SW 1271 (cell line): ENCODE results near the gene PACSIN1.

Experiments used
- DNase-seq, 2 experiments: peaks; one replicate each; lab custom pipeline; 2025; lab: John Stamatoyannopoulos, UW

The PACSIN1 gene

DNA sequence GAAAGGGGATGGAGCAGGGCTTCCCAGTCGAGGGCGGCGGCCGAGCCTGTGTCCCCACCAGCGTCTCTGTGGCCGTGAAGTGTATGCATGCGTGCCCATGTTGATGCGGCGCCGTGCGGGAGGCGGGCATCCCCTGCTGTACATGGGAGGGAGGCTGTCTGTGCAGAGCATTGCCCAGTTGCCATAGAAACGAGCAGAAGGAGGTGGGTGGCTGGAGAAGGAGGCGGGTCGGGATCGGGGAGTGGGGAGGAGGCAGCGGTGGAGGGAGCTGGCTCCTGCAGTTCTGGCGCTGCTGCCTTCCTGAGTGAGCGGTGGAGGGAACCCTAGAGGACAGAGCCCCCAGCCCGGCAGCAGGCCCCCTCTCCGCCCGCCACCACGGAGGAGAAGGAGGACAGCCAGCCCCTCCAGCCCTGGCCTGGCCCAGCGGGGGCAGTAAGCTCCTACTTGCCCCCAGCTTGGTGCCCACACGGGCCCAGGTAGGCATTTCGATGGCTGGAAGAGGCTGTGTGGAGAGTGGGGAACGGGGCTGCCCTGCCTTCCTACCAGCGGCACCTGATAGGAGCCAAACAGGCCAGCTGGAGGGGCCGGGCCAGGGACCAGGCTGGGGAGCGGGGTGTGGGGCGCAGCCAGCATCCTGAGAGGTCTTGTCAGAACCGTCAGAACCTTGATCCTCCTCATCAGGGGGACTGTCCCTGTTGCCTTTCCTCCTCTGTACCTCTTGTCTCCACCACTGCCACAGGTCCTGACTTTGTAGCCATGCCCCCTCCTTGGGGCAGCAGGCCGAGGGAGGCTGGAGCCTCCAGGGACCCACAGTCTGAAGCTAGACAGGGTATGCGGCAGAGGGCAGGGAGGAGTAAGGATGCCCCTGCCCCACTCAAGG lies 49.0 kb downstream of the PACSIN1 start:
- DNase-seq, result no peak

DNA sequence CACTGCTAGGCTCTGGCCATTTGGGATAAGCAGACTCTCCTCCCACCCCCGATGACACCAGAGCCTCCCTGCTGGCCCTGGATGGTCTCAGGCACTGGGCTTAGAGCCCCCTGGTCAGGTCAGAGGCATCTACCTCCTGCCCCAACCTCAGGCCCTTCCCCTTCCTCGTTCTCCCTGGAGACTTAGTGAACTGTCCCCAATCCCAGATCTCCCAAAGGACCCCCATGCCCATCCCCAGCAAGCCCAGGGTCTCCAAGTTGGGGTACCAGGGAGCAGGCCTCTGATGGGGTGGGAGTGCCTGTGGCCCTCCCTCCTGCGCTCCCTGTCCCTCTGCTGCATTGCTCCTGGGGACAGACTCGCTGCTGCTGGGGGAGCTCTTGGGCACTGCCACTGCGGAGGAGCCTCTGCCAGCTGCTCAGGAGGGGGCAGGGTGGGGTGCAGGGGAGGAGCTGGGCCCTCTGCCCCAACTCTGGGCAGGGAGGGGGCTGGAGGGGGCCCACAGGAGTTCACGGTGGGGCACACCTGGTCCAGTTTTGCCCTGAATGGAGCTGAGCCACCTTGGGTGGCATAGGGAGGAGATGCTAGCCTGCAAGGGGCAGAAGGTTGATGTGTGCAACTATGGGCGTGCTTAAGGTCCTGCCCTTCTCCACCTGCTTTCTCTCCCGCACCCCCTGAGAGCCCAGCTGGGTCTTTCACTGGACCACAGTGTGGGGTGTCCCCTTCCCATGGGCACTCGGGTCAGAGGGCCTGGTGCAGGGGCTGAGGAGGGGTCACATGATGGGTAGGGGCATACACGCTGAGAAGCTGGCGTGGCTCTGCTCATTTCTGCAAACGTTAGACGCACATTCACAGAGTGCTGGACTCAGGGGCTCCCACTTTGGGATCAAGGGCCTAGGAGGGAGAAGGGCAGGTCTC lies 49.9 kb downstream of the PACSIN1 start:
- DNase-seq, result no peak

DNA sequence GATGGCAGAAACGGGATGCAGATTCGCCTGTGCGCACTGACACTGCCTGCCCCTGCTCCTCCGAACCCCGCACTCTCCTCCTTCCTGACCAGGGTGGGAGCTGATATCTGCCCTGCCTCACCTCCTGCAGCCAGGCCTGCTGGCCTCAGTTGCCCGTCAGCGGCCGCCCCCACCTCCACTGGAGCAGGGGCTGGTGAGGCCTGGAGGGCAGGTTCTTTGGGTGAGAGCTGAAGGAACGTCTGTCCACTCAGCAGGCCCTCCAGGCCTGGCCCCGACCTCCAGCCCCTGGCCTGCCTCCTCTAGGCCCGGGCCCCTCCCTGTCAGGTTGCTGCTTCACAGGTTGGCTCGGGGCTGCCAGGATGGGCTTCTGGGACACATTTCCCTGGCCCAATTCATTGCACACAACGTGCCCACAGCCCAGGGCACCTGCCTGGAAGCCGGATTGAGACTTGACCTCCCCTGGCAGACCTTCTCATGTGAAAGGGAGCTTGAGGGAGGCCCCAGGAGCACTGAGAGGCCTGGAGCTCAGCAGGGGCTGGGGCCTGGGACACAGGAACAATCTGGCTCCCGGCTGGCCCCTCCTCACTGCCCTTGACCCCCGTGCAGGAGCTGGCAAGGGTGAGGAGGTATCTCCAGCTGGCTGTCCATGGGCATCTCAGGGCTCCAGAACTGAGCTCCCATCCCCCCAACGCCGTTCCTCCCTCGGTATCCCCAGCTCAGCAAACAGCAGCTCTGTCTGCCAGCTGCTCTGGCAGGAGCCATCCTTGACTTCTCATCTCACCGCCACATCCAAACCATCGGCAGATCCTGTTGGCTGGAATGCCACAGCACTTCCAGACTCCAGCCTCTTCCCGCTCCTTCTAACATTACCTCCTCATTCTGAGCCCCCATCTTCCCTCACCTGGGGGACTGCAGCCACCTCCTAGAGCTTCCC lies 50.8 kb downstream of the PACSIN1 start:
- DNase-seq, result no peak

DNA sequence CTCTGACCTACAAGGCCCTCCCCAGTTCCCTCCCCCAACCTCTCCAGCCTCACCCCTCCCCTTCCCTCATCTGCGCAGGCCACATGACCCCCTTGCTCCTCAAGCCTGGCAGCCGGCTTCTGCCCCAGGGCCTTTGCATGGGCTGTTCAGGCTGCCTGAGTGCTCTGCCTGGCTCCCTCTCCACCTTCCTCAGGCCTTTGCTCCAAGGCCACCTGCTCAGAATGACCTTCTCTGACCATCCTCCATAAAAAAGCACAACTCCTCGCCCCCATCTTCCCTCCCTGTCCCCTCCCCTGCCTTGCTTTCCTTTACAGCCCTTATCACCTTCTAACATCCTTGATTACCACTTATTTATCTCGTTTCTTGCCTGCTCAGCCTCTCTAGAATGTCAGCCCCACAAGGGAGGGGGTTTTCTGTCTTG lies 51.6 kb downstream of the PACSIN1 start:
- no peak for DNase-seq

DNA sequence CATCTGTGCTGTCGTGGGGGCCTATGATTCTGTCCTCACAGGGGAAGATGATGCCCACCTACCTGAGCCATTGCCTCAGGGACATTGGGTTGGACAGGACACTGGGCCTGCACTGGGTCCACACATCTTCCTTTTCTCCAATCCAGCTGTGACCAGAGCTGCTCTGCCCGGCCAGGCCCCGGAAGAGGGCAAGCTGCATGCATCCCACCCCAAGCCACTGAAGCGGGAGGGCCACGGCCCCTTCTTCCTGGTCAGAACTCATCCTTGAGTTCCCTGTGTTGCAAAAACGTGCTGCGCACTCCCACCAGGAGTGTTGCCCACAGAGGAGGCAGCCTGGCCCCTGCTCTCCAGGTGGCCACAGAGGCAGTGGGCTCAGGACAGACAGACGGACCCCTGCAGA lies 52.1 kb downstream of the PACSIN1 start:
- DNase-seq, result no peak

DNA sequence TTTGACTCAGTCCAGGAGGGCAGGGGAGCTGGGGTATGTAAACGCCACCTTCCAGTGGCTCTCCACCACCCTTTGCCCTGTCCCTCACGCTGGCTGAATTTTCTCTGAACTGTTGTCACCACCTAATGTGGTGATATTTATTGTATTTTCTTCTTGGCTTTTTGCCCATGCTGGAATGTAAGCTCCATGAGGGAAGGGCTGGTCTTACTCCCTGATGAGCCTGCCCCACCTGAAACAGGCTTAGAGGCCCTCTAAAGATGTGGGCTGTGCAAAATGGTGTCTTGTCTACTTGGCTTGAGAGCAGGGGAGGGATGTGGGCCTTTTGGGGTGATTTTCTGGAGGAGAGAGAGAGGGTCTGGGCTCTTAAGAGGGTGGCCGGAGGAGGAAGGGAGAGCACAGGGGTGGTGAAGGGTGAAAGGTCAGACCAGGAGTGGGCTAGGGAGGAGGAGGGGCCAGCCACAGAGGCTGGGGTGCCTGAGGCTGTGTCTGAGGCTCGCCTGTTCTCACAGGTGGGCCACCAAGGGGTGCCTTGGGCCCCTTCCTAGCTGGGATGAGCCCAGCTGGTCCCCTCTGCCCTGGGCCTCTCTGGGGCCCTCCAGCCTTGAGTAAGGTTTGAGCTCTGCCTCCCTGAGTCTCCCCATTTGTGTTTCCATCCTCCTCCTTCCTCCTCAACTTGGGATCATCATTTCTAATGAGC lies 52.9 kb downstream of the PACSIN1 start:
- no peak for DNase-seq

DNA sequence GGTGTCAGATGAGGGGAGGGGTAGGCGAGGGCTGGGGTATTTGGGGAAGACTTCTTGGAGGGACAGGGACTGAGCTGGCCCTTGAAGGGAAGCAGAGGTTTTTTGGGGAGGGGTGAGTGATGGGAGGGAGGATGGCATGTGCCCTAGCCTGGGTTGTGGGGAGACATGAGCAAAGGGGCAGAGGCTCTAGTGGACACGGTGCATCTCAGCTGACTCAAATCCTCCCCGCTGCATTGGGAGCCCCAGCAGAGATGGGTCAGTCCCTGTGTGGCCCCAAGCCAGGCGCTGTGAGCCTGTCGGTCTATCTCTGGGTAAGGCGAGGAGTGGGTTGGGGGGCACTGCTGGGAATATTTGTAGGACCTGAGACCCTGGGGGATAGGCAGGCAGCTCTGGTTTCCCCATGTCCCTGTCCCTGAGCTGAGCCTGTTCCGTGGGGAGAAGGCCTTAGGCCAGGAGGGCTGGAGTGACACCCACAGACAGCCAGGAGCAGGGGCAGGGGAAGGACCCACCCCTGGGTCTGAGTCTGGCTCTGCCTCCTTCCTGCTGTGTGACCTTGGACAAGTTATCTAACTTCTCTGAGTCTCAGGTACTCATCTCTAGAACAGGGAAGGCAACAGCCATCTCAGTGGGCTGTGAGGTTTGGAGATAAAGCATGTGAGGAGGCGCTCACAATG lies 54.2 kb downstream of the PACSIN1 start:
- no peak for DNase-seq

DNA sequence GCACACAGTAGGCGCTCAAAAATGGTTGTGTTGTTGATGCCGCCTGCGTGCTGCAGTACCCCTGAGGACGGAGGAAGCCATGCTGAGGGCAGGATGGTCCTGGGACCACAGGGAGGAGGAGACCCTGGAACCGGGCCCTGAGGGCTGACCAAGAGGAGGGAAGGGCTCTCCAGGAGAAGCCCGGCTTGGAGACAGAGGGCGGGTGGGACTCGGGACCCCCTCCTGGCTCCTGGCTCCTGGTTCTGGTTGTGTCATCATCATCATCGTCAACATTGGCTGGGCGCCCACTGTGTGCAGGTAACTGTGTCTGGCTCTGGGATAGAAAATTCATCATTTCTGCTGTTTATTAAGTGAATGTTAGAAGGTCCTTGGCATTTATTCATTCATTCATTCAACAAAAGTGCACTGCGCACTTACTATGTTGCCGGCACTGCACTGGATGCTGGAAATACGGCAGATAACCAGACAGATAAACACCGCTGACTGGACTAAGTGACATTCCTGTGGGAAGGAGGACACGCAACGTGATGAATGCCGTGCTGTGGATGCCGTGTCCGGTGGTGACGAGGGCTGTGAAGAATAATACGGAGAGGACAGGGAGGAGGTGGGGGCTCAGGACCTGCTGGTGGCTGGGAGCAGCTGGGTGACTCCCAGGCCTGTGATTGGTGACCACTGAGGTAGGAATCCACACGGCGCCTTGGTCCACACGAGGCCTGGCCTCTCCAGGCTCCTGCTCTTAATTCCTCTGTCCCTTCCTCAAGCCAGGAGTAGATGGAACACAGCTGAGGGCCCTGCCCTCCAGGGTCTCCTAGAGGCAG lies 55.0 kb downstream of the PACSIN1 start:
- no peak for DNase-seq

DNA sequence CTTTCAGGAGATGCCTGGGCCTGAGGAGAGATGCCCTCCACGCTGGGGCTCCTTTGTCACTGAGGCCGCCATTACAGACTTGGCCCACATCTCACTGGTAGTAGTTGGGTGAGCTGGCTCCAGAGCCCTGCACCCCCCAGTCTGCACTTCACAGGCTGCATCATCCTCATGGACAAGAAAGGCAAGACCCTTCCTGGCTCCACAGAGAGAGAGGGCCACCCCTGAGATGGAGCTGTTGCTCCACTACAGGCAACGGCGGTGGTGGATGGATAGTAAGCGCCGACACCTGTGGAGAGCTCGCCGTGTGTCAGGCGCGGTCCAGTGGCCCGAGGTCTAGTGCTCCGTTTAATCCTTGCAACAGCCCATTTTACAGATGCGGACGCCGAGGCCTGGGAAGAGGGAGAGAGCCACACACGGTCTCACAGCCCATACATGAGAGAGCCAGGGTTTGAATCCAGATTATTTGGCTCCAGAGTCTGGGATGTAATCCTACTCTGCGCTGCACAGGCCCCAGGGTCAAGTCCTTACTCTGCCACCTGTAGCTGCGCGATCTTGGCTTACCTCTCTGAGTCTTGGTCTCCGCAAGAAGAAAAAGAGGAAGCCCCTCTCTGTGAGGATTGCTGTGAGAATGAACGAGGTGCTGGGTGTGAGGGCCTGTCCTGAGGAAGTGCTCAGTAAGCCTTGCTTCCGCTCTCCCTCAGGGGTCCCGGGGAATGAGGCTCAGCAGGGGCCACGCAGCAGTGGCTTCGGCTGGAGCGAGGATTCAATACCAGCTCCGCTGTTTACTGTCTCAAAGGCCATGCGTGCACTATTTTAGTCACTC lies 55.8 kb downstream of the PACSIN1 start:
- no peak for DNase-seq

DNA sequence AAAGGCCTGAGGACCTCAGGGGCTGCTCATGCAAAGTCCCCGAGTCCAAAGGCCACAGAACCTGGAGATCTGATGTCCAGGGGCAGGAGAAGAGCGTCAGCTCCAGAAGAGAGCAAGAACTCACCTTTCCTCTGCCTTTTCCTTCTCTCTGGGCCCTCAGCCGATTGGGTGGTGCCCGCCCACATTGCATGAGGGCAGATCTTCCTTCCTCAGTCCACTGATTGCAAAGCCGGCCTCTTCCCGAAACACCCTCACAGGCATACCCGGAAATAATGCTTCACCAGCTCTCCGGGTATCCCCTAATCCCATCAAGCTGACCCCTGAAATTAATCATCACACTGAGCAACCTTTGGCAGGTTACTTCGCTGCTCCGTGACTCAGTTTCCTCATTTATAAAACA lies 56.9 kb downstream of the PACSIN1 start:
- DNase-seq, result no peak

DNA sequence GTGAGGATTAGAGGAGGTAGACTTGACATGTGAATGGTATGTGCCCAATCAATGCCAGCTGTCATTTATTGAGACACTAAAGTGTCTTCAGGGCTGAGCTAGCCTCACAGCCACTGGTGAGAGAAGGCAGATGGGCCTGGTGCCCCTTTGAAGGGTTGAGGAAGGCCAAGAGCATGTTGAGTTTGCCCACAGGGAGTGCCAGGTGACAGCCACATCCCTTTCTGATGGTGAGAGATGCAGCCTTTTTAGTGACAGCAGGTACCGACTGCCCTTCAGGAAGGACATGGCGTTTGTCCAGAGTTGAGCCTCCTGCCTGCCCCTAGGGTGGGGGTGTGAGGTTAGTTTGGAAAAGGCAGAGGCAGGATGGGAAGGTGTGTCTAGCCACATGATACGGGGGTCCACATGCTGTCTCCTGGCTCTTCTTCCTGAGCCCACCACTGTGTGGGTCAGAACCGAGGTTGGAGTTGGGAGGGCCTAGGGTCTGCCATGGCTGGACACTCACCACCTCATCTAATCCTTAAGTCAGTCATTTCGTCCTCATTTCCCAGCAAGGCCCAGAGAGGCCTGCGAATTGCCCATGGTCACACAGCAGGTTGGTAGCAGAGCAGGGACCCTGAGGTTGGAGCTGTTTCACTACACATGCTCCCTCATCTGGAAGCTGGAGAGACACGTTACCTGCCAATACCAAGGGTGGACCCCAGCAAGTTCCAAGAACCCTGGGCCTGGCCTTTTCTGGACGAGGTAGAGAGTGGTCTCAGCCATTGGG lies 57.7 kb downstream of the PACSIN1 start:
- no peak for DNase-seq

DNA sequence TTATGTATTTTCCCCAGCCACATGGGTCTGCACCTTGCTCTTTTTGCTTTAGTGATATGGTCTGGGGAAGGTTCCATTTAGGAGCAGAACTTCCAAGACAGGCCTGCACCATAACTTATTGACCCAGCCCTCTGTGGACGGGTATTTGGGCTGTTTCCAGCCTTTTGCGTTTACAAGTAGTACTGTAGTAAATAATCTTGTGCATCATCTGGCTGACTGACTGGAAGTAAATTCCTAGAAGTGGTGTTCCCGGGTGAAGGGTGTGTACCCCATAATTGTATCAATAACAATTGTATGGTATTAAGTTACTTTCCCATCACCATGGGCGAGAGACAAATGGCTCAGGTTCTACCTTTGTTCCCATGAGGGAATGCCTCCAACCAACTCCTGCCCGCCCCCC lies 58.6 kb downstream of the PACSIN1 start:
- no peak for DNase-seq

DNA sequence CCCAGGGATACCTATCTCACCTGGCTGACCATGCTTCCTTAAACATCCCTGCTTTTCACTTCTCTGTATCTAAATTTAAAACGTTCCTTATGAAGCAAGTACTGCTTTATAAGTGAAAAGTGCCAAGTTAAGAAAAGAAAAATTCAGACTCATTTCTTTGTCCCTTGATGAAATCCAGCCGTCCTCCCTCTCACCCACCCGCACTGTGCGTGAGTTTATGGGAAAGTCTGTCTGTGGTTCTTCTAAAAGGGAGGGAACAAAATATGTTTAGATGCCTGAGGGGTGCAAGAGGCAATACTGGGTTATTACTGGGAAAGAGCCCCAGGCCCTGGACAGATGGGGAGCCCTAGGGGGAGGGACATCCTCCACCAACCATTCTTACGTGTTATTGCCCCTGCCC lies 59.1 kb downstream of the PACSIN1 start:
- no peak for DNase-seq

DNA sequence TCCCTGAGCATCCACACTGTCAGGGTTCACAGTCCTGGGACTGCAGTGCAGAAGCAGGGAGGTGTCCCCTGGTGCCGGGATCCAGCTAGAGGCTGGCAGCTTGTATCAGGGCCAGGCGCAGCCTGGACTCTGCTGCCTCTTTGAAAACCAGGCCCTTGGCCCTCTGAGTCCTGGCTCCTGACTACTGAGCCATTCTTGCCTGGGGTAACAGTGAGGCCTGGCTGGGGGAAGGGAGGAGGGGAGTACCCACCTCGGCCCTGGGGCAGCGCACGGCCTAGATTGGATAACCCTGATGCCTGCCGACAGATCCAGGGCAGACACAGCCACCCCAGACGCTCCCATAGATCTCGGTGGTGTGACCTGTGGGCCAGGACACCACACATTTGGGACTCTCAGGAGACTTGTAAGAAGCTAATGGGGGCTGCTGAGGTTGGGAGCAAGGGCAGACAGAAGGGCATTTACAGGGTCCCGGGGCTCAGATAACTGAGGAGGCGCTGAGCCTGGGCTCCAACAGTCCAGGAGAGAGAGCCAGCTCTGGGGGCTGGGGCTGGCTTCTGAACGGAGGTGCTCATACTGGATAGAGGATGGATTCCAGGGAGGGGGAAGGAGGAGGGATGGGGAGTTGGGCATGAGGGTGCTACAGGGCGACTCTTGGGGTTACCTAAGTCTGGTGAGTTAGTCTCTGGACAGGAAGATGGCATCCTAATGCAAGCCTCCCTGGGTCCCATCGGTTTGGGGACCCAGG lies 59.7 kb downstream of the PACSIN1 start:
- no peak for DNase-seq

DNA sequence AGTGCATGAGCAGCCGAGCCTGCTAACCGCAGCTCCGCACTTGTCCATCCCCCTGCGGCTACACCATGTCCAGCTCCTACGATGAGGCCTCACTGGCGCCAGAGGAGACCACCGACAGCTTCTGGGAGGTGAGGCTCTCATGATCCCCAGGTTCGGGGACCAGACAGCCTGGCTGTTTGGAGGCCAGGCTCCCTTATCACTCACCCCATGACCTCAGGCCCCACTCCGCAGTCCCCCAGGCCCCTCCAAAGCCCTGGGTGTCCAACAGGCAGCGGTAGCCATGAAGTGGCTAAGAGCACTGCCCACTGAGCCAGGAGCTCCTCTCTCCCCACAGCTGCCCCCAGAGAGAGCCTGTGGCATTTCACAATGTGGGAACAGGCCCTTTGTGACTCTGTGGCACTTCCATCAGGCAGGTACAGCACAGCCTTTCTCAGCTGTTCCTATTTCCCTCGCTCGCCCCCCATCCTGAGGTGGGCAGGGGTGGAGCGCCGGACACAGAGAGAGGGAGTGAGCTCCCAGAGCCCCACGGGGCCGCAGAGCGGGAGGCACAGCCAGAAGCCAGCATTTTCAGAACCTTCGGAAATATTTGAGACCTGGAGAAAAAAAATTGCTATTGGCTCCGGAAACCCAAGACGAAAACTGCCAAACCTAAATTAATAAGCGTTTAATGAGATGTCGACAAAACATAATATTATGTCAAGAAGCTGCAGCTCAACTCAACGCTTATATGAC lies 60.5 kb downstream of the PACSIN1 start:
- no peak for DNase-seq

DNA sequence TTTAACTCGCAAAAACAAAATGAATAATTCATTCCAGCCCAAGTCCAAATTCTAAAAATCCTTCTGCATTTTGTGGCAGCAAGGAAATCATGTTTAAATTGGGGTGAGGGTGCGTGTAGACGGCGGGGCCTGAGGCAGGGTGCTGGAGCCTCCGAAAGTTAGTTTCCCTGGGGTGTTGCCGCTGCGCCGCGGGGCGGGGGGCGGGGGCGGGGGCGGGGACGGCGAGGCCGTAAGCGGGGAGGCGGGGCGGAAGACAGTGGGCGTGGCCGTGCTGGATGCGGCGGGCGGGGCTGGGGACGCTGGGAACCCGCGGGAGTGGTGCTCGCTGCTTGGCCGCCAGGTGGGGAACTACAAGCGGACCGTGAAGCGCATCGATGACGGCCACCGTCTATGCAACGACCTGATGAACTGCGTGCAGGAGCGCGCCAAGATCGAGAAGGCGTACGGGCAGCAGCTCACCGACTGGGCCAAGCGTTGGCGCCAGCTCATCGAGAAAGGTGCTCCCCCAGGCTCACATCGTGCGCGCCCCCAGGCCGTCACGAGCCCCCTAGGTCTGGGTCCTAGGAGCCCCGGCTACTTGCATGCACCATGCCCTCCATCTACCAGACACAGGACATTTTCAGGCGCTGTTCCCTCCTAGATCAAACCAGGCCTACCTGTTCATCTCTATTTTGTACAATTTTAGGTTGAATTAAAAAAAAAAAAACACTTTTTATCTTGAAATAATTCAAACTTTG lies 61.3 kb downstream of the PACSIN1 start:
- DNase-seq, result peak; percentile 44 to 88
